ENCODE measurements around the gene MED1. TPM values are rescaled to one million over a fixed set of nuclear protein-coding genes. Genes with fewer than 3 reads are reported as not detected.
"Not testable (repeated sequence)": the region's sequence is repeated elsewhere in the genome, so short reads cannot be mapped to it uniquely, and the experiment has no call there.

The MED1 gene
- polyA plus RNA-seq, 4 donors: 4.5 to 27.5 (median 10.0) TPM

DNA sequence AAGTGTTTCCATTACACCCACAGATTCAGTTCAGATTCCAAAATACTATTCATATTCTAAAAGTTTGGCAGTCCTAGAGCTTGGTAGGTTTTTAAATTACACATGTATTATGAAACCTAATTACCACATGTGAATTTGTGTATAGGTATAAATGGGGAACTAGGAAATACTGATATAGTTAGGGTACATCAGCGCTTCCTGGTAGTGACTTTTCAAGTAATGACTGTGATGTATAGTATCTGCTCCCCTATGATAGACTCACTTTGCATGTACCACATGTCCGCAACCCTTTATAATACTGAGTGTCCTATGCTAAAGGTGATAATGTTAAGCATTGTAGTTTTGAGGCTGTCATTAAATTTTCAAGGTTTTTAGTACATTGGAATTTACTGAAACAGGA lies 33.1 kb upstream of the MED1 start:
- 94 to 99% (median 96%) methylated on average over 2 of the region's 2 CpGs for WGBS, 3 donors
- no peaks in the 10 kb centered on the region for H3K9me3 ChIP-seq (ENCODE audit: control insufficient read depth in 2 of 2, insufficient read depth in 1 of 2, low read depth in 1 of 2, low read length in 1 of 2)
- no peak overlapping the region for H3K4me3 ChIP-seq (ENCODE audit: low read depth in 1 of 3, low read length in 3 of 3)
- DNase-seq: no peak
- no peaks in the 10 kb centered on the region for H3K27me3 ChIP-seq (ENCODE audit: control insufficient read depth in 3 of 3, insufficient read depth in 3 of 3, low read length in 3 of 3)
- no peak for FAIRE-seq
- H3K27ac ChIP-seq (ENCODE audit: low read depth in 1 of 3, low read length in 2 of 3): no peak overlapping the region
- H3K4me1 ChIP-seq (ENCODE audit: control insufficient read depth in 3 of 3, insufficient read depth in 2 of 3, low read depth in 1 of 3, low read length in 2 of 3): no peaks in the 10 kb centered on the region
- H3K36me3 ChIP-seq (ENCODE audit: control insufficient read depth in 3 of 3, insufficient read depth in 2 of 3, low read depth in 1 of 3, low read length in 3 of 3): peaks cover 0 to 68% (median 4%) of the 10 kb centered on the region in 3 donors

GRCh38 chr17:39483506-39483905 lies 32.4 kb upstream of the MED1 start:
- H3K9me3 ChIP-seq (ENCODE audit: control insufficient read depth in 2 of 2, insufficient read depth in 1 of 2, low read depth in 1 of 2, low read length in 1 of 2): no peaks in the 10 kb centered on the region
- H3K4me1 ChIP-seq (ENCODE audit: control insufficient read depth in 3 of 3, insufficient read depth in 2 of 3, low read depth in 1 of 3, low read length in 2 of 3): no peaks in the 10 kb centered on the region
- DNase-seq (no peak), FAIRE-seq (no peak)
- no peak overlapping the region for H3K4me3 ChIP-seq (ENCODE audit: low read depth in 1 of 3, low read length in 3 of 3)
- H3K27ac ChIP-seq (ENCODE audit: low read depth in 1 of 3, low read length in 2 of 3): no peak overlapping the region
- WGBS, 3 donors: 97 to 99% (median 98%) methylated on average over 6 of the region's 6 CpGs
- H3K36me3 ChIP-seq (ENCODE audit: control insufficient read depth in 3 of 3, insufficient read depth in 2 of 3, low read depth in 1 of 3, low read length in 3 of 3): peaks cover 0 to 62% (median 5%) of the 10 kb centered on the region in 3 donors
- no peaks in the 10 kb centered on the region for H3K27me3 ChIP-seq (ENCODE audit: control insufficient read depth in 3 of 3, insufficient read depth in 3 of 3, low read length in 3 of 3)

GRCh38 chr17:39479631-39480030 lies 28.6 kb upstream of the MED1 start:
- H3K27me3 ChIP-seq (ENCODE audit: control insufficient read depth in 3 of 3, insufficient read depth in 3 of 3, low read length in 3 of 3); H3K4me3 ChIP-seq (ENCODE audit: low read depth in 1 of 3, low read length in 3 of 3); H3K4me1 ChIP-seq (ENCODE audit: control insufficient read depth in 3 of 3, insufficient read depth in 2 of 3, low read depth in 1 of 3, low read length in 2 of 3); FAIRE-seq; H3K9me3 ChIP-seq (ENCODE audit: control insufficient read depth in 2 of 2, insufficient read depth in 1 of 2, low read depth in 1 of 2, low read length in 1 of 2); DNase-seq; H3K27ac ChIP-seq (ENCODE audit: low read depth in 1 of 3, low read length in 2 of 3): not testable (repeated sequence)
- peaks cover 0 to 70% (median 6%) of the 10 kb centered on the region in 3 donors for H3K36me3 ChIP-seq (ENCODE audit: control insufficient read depth in 3 of 3, insufficient read depth in 2 of 3, low read depth in 1 of 3, low read length in 3 of 3)
- 88 to 91% (median 90%) methylated on average over 8 of the region's 8 CpGs for WGBS, 3 donors

DNA sequence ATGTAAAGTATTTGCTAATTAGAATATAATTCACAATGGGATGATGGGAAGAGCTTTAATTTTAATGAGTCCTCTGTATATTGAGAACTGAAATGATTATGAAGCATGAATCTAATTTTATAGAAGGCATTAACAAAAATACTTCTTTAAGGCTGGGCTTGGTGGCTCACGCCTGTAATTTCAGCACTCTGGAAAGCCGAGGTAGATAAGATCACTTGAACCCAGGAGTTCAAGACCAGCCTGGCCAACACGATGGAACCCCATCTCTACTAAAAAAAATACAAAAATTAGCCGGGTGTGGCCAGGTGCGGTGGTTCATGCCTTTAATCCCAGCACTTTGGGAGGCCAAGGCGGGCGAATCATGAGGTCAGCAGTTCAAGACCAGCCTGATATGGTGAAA lies 22.2 kb upstream of the MED1 start:
- FAIRE-seq: no peak
- no peak for DNase-seq
- Histone ChIP-seq H3K4me3 (ENCODE audit: low read depth in 1 of 3, low read length in 3 of 3) (no peak overlapping the region), H3K27ac (ENCODE audit: low read depth in 1 of 3, low read length in 2 of 3) (no peak overlapping the region), H3K27me3 (ENCODE audit: control insufficient read depth in 3 of 3, insufficient read depth in 3 of 3, low read length in 3 of 3) (no peaks in the 10 kb centered on the region), H3K4me1 (ENCODE audit: control insufficient read depth in 3 of 3, insufficient read depth in 2 of 3, low read depth in 1 of 3, low read length in 2 of 3) (no peaks in the 10 kb centered on the region), H3K9me3 (ENCODE audit: control insufficient read depth in 2 of 2, insufficient read depth in 1 of 2, low read depth in 1 of 2, low read length in 1 of 2) (no peaks in the 10 kb centered on the region), H3K36me3 (ENCODE audit: control insufficient read depth in 3 of 3, insufficient read depth in 2 of 3, low read depth in 1 of 3, low read length in 3 of 3) (peaks cover 9 to 64% (median 18%) of the 10 kb centered on the region in 3 donors)
- WGBS, 3 donors: 86 to 88% (median 88%) methylated on average over 7 of the region's 7 CpGs

- not testable (repeated sequence) for H3K27me3 ChIP-seq (ENCODE audit: control insufficient read depth in 3 of 3, insufficient read depth in 3 of 3, low read length in 3 of 3); H3K9me3 ChIP-seq (ENCODE audit: control insufficient read depth in 2 of 2, insufficient read depth in 1 of 2, low read depth in 1 of 2, low read length in 1 of 2); H3K4me3 ChIP-seq (ENCODE audit: low read depth in 1 of 3, low read length in 3 of 3); H3K27ac ChIP-seq (ENCODE audit: low read depth in 1 of 3, low read length in 2 of 3); H3K4me1 ChIP-seq (ENCODE audit: control insufficient read depth in 3 of 3, insufficient read depth in 2 of 3, low read depth in 1 of 3, low read length in 2 of 3); DNase-seq; FAIRE-seq
- H3K36me3 ChIP-seq (ENCODE audit: control insufficient read depth in 3 of 3, insufficient read depth in 2 of 3, low read depth in 1 of 3, low read length in 3 of 3): peaks cover 9 to 35% (median 12%) of the 10 kb centered on the region in 3 donors
- 96 to 97% (median 97%) methylated on average over 11 of the region's 11 CpGs for WGBS, 3 donors
Observed at GRCh38 chr17:39468610-39469009, 17.5 kb upstream of the MED1 start.

- DNase-seq; H3K27me3 ChIP-seq (ENCODE audit: control insufficient read depth in 3 of 3, insufficient read depth in 3 of 3, low read length in 3 of 3); H3K27ac ChIP-seq (ENCODE audit: low read depth in 1 of 3, low read length in 2 of 3); H3K9me3 ChIP-seq (ENCODE audit: control insufficient read depth in 2 of 2, insufficient read depth in 1 of 2, low read depth in 1 of 2, low read length in 1 of 2); FAIRE-seq; H3K4me1 ChIP-seq (ENCODE audit: control insufficient read depth in 3 of 3, insufficient read depth in 2 of 3, low read depth in 1 of 3, low read length in 2 of 3): not testable (repeated sequence)
- peak overlapping the region in 2 of 3 donors; percentile 85 to 89 for H3K4me3 ChIP-seq (ENCODE audit: low read depth in 1 of 3, low read length in 3 of 3)
- 63 to 77% (median 68%) methylated on average over 11 of the region's 11 CpGs for WGBS, 3 donors
- H3K36me3 ChIP-seq (ENCODE audit: control insufficient read depth in 3 of 3, insufficient read depth in 2 of 3, low read depth in 1 of 3, low read length in 3 of 3): peaks cover 0 to 18% (median 0%) of the 10 kb centered on the region in 3 donors
Observed at GRCh38 chr17:39464639-39465181, 13.6 kb upstream of the MED1 start.

DNA sequence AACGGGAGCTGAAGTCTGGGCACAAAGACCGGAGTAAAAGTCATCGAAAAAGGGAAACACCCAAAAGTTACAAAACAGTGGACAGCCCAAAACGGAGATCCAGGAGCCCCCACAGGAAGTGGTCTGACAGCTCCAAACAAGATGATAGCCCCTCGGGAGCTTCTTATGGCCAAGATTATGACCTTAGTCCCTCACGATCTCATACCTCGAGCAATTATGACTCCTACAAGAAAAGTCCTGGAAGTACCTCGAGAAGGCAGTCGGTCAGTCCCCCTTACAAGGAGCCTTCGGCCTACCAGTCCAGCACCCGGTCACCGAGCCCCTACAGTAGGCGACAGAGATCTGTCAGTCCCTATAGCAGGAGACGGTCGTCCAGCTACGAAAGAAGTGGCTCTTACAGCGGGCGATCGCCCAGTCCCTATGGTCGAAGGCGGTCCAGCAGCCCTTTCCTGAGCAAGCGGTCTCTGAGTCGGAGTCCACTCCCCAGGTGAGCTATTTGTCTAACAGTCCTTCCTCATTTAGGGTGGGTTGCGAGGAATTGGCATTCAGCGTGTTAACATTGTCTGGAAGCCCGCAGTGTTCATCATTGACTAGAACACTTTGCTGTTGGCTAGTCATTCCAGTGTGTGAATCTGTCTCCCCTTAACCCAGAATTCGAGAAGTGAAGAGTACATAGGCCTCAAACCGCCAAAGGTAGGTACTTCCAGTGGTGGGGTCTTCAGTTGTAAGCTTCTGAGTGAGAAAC lies 11.7 kb upstream of the MED1 start:
- DNase-seq (peak; percentile 14 to 31), FAIRE-seq (no peak)
- H3K36me3 ChIP-seq (ENCODE audit: control insufficient read depth in 3 of 3, insufficient read depth in 2 of 3, low read depth in 1 of 3, low read length in 3 of 3): peaks cover 0 to 8% (median 0%) of the 10 kb centered on the region in 3 donors
- H3K27me3 ChIP-seq (ENCODE audit: control insufficient read depth in 3 of 3, insufficient read depth in 3 of 3, low read length in 3 of 3): no peaks in the 10 kb centered on the region
- peak overlapping the region; percentile 85 to 89 (median 85) for H3K4me3 ChIP-seq (ENCODE audit: low read depth in 1 of 3, low read length in 3 of 3)
- H3K27ac ChIP-seq (ENCODE audit: low read depth in 1 of 3, low read length in 2 of 3): peak overlapping the region; percentile 32 to 98 (median 96)
- no peaks in the 10 kb centered on the region for H3K4me1 ChIP-seq (ENCODE audit: control insufficient read depth in 3 of 3, insufficient read depth in 2 of 3, low read depth in 1 of 3, low read length in 2 of 3)
- 1 to 2% (median 1%) methylated on average over 28 of the region's 28 CpGs for WGBS, 3 donors
- no peaks in the 10 kb centered on the region for H3K9me3 ChIP-seq (ENCODE audit: control insufficient read depth in 2 of 2, insufficient read depth in 1 of 2, low read depth in 1 of 2, low read length in 1 of 2)

DNA sequence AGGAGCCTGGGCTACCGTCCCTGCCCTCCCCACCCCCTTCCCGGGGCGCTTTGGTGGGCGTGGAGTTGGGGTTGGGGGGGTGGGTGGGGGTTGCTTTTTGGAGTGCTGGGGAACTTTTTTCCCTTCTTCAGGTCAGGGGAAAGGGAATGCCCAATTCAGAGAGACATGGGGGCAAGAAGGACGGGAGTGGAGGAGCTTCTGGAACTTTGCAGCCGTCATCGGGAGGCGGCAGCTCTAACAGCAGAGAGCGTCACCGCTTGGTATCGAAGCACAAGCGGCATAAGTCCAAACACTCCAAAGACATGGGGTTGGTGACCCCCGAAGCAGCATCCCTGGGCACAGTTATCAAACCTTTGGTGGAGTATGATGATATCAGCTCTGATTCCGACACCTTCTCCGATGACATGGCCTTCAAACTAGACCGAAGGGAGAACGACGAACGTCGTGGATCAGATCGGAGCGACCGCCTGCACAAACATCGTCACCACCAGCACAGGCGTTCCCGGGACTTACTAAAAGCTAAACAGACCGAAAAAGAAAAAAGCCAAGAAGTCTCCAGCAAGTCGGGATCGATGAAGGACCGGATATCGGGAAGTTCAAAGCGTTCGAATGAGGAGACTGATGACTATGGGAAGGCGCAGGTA lies 11.0 kb upstream of the MED1 start:
- no peaks in the 10 kb centered on the region for H3K27me3 ChIP-seq (ENCODE audit: control insufficient read depth in 3 of 3, insufficient read depth in 3 of 3, low read length in 3 of 3)
- no peaks in the 10 kb centered on the region for H3K4me1 ChIP-seq (ENCODE audit: control insufficient read depth in 3 of 3, insufficient read depth in 2 of 3, low read depth in 1 of 3, low read length in 2 of 3)
- H3K36me3 ChIP-seq (ENCODE audit: control insufficient read depth in 3 of 3, insufficient read depth in 2 of 3, low read depth in 1 of 3, low read length in 3 of 3): peaks cover 0 to 5% (median 0%) of the 10 kb centered on the region in 3 donors
- FAIRE-seq (no peak), DNase-seq (peak; percentile 48 to 72)
- no peaks in the 10 kb centered on the region for H3K9me3 ChIP-seq (ENCODE audit: control insufficient read depth in 2 of 2, insufficient read depth in 1 of 2, low read depth in 1 of 2, low read length in 1 of 2)
- H3K27ac ChIP-seq (ENCODE audit: low read depth in 1 of 3, low read length in 2 of 3): peak overlapping the region; percentile 96 to 98 (median 98)
- H3K4me3 ChIP-seq (ENCODE audit: low read depth in 1 of 3, low read length in 3 of 3): peak overlapping the region; percentile 85 to 89 (median 85)
- 0 to 1% (median 1%) methylated on average over 34 of the region's 34 CpGs for WGBS, 3 donors
